Endothelial cell of umbilical vein (primary cell): ENCODE measurements around the gene MAPK9. TPM values are rescaled to one million over a fixed set of nuclear protein-coding genes. Genes with fewer than 3 reads are reported as not detected.
A peak's percentile ranks its signal among the peaks of the same experiment; 100 is the strongest.

Experiments
- BruUV-seq: library from RNA; stranded (reverse); fragments of 400-500 nt; replicated peaks from 2 replicates; lab custom pipeline; 2021; lab: Mats Ljungman, UMichigan
- CTCF ChIA-PET: fragments of 300-600, 350-600 bp; sonication (Branson Sonifier 250); formaldehyde crosslinking; loops from one replicate; lab custom pipeline; 2021; ENCODE audit warnings: antibody characterized with exemption, inconsistent platforms; lab: Charles Lee
- POLR2A ChIA-PET: fragments of 300-600, 350-600 bp; sonication (Branson Sonifier 250); formaldehyde crosslinking; loops from one replicate; lab custom pipeline; 2021; ENCODE audit warnings: antibody characterized with exemption, inconsistent platforms; lab: Charles Lee
- DNase-seq: peaks from one replicate; pipeline ENCODE4 v3.0.0-alpha.2; 2011; ENCODE audit warnings: low read depth, low spot score
- FAIRE-seq: peaks from 2 replicates; lab custom pipeline; 2011; peaks lifted over from hg19 to GRCh38; lab: Jason Lieb, UNC
- H2AFZ ChIP-seq: 2 replicates; pipeline ENCODE4 v1.6.0; 2012; ENCODE audit warnings: low read depth, low read length, control low read depth, inconsistent platforms
- H3K27ac ChIP-seq: 2 replicates; pipeline ENCODE4 v1.5.1; 2011; ENCODE audit warnings: low read depth, mild to moderate bottlenecking, control low read depth, low read length, moderate library complexity; ENCODE audit not compliant: insufficient read depth
- H3K27me3 ChIP-seq, 2 experiments: 2 replicates each; pipeline versions ENCODE4 v1.6.0 to v1.6.1; 2011; ENCODE audit warnings: low read length in 2 of 2, mixed read lengths in 1 of 2; ENCODE audit not compliant: control insufficient read depth in 2 of 2, insufficient read depth in 2 of 2
- H3K36me3 ChIP-seq, 2 experiments: 2 replicates in 1 of 2; 3 replicates in 1 of 2; pipeline ENCODE4 v1.5.1; 2011; ENCODE audit warnings: low read length in 2 of 2, mild to moderate bottlenecking in 1 of 2, moderate library complexity in 1 of 2; ENCODE audit not compliant: control insufficient read depth in 2 of 2, insufficient read depth in 2 of 2; ENCODE audit errors: extremely low read depth in 1 of 2
- H3K4me1 ChIP-seq: 3 replicates; pipeline ENCODE4 v1.5.1; 2011; ENCODE audit warnings: mild to moderate bottlenecking, low read length; ENCODE audit not compliant: control insufficient read depth, insufficient read depth; ENCODE audit errors: extremely low read depth
- H3K4me2 ChIP-seq: 2 replicates; pipeline ENCODE4 v1.6.1; 2011; ENCODE audit warnings: low read length, control low read depth, mixed read lengths; ENCODE audit not compliant: insufficient read depth
- H3K4me3 ChIP-seq, 3 experiments: fragments of 200-600 bp in 1 of 3; sonication (generic), shearing (Covaris generic) in 1 of 3; replicated peaks in 1 of 3; 2 replicates each; pipeline ENCODE4 v1.5.1; 2011 to 2016; ENCODE audit warnings: control low read depth in 3 of 3, low read length in 3 of 3, mild to moderate bottlenecking in 2 of 3, inconsistent platforms in 1 of 3, low read depth in 1 of 3, moderate library complexity in 1 of 3; ENCODE audit not compliant: insufficient read depth in 1 of 3
- H3K79me2 ChIP-seq: 2 replicates; pipeline ENCODE4 v1.6.0; 2012; ENCODE audit warnings: low read length, inconsistent platforms; ENCODE audit not compliant: control insufficient read depth, insufficient read depth
- H3K9ac ChIP-seq: replicated peaks from 2 replicates; pipeline ENCODE3; 2011; ENCODE audit warnings: low read length, control low read depth; ENCODE audit not compliant: insufficient read depth; ENCODE audit errors: extremely low read depth
- H3K9me1 ChIP-seq: replicated peaks from 3 replicates; pipeline ENCODE4 v1.6.0; 2011; ENCODE audit warnings: mild to moderate bottlenecking, low read length; ENCODE audit not compliant: control insufficient read depth, insufficient read depth; ENCODE audit errors: extremely low read depth
- H3K9me3 ChIP-seq: replicated peaks from 2 replicates; pipeline ENCODE4 v1.5.1; 2012; ENCODE audit warnings: low read length, inconsistent platforms; ENCODE audit not compliant: control insufficient read depth, insufficient read depth
- H4K20me1 ChIP-seq: replicated peaks from 2 replicates; pipeline ENCODE3; 2011; ENCODE audit warnings: mild to moderate bottlenecking, low read length; ENCODE audit not compliant: control insufficient read depth, insufficient read depth; ENCODE audit errors: extremely low read depth
- CTCF ChIP-seq, 2 donors: IDR thresholded peaks; 1 replicate in 1 of 2; 2 replicates in 1 of 2; pipeline ENCODE4 v1.5.1; 2011; ENCODE audit warnings: low read length in 2 of 2, mild to moderate bottlenecking in 2 of 2, moderate library complexity in 2 of 2, control low read depth in 1 of 2, inconsistent platforms in 1 of 2, low read depth in 1 of 2; ENCODE audit not compliant: insufficient read depth in 1 of 2; ENCODE audit errors: extremely low read depth in 1 of 2
- EZH2 ChIP-seq: IDR thresholded peaks from 2 replicates; pipeline ENCODE4 v1.6.1; 2012; ENCODE audit warnings: borderline replicate concordance, low read depth, mild to moderate bottlenecking, moderate library complexity, low read length, inconsistent platforms; ENCODE audit not compliant: severe bottlenecking
- FOS ChIP-seq: IDR thresholded peaks from 2 replicates; pipeline ENCODE4 v1.6.1; 2011; ENCODE audit warnings: mild to moderate bottlenecking, low read length, moderate library complexity, borderline replicate concordance; ENCODE audit not compliant: insufficient read depth
- GATA2 ChIP-seq: IDR thresholded peaks from 2 replicates; pipeline ENCODE4 v1.7.0; 2011; ENCODE audit warnings: low read depth, mild to moderate bottlenecking, moderate library complexity, mixed read lengths, low read length; ENCODE audit not compliant: insufficient read length, insufficient read depth
- JUN ChIP-seq: IDR thresholded peaks from 2 replicates; pipeline ENCODE4 v1.6.1; 2011; ENCODE audit warnings: borderline replicate concordance, low read depth; ENCODE audit not compliant: insufficient read length, insufficient read depth
- MAX ChIP-seq: IDR thresholded peaks from 2 replicates; pipeline ENCODE4 v1.6.1; 2011; ENCODE audit not compliant: insufficient read depth, insufficient read length
- MYC ChIP-seq: IDR thresholded peaks from one replicate; pipeline ENCODE4 v1.6.1; 2011; ENCODE audit warnings: mild to moderate bottlenecking, low read depth, low read length
- POLR2A ChIP-seq: IDR thresholded peaks from 2 replicates; pipeline ENCODE4 v1.6.1; 2012; ENCODE audit warnings: low read depth, mild to moderate bottlenecking, control low read depth, low read length
- POLR2AphosphoS5 ChIP-seq: IDR thresholded peaks from 2 replicates; pipeline ENCODE4 v1.6.1; 2012; ENCODE audit warnings: low read depth, mild to moderate bottlenecking, control low read depth, low read length, moderate library complexity; ENCODE audit not compliant: insufficient read depth
- dilution Hi-C: fragments of 300-500 bp; cut with MboI; formaldehyde crosslinking; loops from one replicate; pipeline ENCODE4 v1.15.0; 2019; ENCODE audit warnings: low sequenced_read_pairs; ENCODE audit not compliant: extremely low pct_ligation_motif_present
- intact Hi-C: fragments of 100-400 bp; cut with micrococcal nuclease; formaldehyde crosslinking; loops from one replicate; pipeline ENCODE4 v1.10.0; 2022
- polyA plus RNA-seq, 4 experiments: library from polyadenylated mRNA; depleted of rRNA in 3 of 4; stranded (reverse) in 3 of 4; unstranded in 1 of 4; fragments of >200 nt; gene quantifications; 2 replicates each; pipeline versions ENCODE4 v1.2.1 to v1.2.3, GENCODE V29; 2011 to 2012; ENCODE audit warnings: missing spikeins in 1 of 4
- total RNA-seq: library from RNA; stranded (reverse); gene quantifications from 2 replicates; pipeline ENCODE4 v1.2.3, GENCODE V29; 2021

The MAPK9 gene
- total and polyA plus RNA-seq, 2 donors (not counting 3 experiments of a cell fraction or from before 2014, with no cell fraction given): 24.6 to 34.8 TPM

DNA sequence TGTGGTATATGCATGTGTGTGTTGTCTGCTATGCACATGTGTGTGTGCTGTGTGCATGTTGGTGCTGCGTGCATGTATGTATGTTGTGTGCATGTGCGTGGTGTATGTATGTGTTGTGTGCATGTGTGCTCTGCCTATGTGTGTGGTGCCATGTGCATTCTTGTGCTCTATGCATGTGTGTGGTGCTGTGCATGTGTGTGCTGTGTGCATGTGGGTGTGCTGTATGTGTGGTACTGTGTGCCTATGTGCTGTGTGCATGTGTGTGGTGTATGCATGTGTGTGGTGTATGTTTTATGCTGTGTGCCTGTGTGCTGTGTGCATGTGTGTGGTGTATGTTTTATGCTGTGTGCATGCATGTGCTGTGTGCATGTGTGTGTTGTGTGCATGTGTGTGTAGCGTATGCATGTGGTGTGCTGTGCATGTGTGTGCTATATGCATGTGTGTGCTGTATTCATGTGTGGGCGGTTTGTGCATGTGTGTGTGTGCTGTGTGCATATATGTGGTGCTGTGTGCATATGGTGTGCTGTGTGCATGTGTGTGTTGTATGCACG is 78.2 kb downstream of the MAPK9 start:
- dilution Hi-C loops: no loop called here
- Histone ChIP-seq H3K79me2 (no peaks in the 10 kb centered on the region), H3K27me3 (no peaks in the 10 kb centered on the region), H2AFZ (no peak overlapping the region), H3K9me1 (no peaks in the 10 kb centered on the region), H3K4me3 (no peak overlapping the region), H3K27ac (no peak overlapping the region), H3K9me3 (no peaks in the 10 kb centered on the region), H3K36me3 (no peaks in the 10 kb centered on the region), H3K9ac (no peak overlapping the region), H4K20me1 (no peaks in the 10 kb centered on the region), H3K4me2 (no peak overlapping the region), H3K4me1 (no peaks in the 10 kb centered on the region)
- FAIRE-seq: no peak
- POLR2A ChIA-PET: no interaction called here
- BruUV-seq: no TSS peak
- intact Hi-C loops: no loop called here
- no peak for DNase-seq
- TF ChIP-seq POLR2A (no peak), MAX (peak; percentile 1)
- CTCF ChIA-PET: interaction anchor here (1.0 kb wide), 1 partner anchor 115 kb away, joined by 3 read pairs; no protein-coding TSS in a partner anchor

- Histone ChIP-seq H3K4me2 (no peak overlapping the region), H3K27me3 (peaks cover under 1 to 4% of the 10 kb centered on the region in 2 experiments), H3K9ac (no peak overlapping the region), H3K4me1 (peaks cover 3% of the 10 kb centered on the region), H3K9me3 (no peaks in the 10 kb centered on the region), H3K79me2 (no peaks in the 10 kb centered on the region), H3K4me3 (no peak overlapping the region), H4K20me1 (no peaks in the 10 kb centered on the region), H3K9me1 (no peaks in the 10 kb centered on the region), H2AFZ (no peak overlapping the region), H3K27ac (no peak overlapping the region), H3K36me3 (no peaks in the 10 kb centered on the region)
- TF ChIP-seq GATA2 (no peak), EZH2 (no peak), JUN (no peak), FOS (no peak), POLR2AphosphoS5 (no peak), CTCF (IDR thresholded peaks at IDR 0.05; ENCODE audit: extremely low read depth in 1 of 2, insufficient read depth in 1 of 2, low read depth in 1 of 2, low read length in 2 of 2) (no peak), POLR2A (no peak), MAX (no peak), MYC (no peak)
- intact Hi-C loops: no loop called here
- dilution Hi-C loops: no loop called here
- CTCF ChIA-PET: interaction anchor here (1.0 kb wide), 1 partner anchor 115 kb away, joined by 3 read pairs; no protein-coding TSS in a partner anchor
- POLR2A ChIA-PET: no interaction called here
- no peak for DNase-seq
- BruUV-seq: no TSS peak
- no peak for FAIRE-seq
These were observed 78.7 kb downstream of the MAPK9 start for GRCh38 chr5:180213256-180213600.
